Uterus (tissue), 4 donors: Measurements from ENCODE around the gene SNURF. TPM values are rescaled to one million over a fixed set of nuclear protein-coding genes. Genes with fewer than 3 reads are reported as not detected.
"Not testable (repeated sequence)": the region's sequence is repeated elsewhere in the genome, so short reads cannot be mapped to it uniquely, and the experiment has no call there.

ENCODE experiments used
- DNase-seq, 2 donors: peaks; one replicate each; pipeline ENCODE4 v3.0.0-alpha.2; 2019 to 2020
- H3K27ac ChIP-seq, 2 donors: fragments of 200-600 bp; sonication (generic); 1 replicate in 1 of 2; 2 replicates in 1 of 2; pipeline ENCODE4 v1.5.1; 2016 to 2018
- H3K27me3 ChIP-seq, 2 donors: fragments of 200-600 bp; sonication (generic); one replicate each; pipeline ENCODE4 v1.5.1; 2018 to 2019; ENCODE audit warnings: control low read depth in 1 of 2
- H3K36me3 ChIP-seq, 2 donors: fragments of 200-600 bp; sonication (generic); one replicate each; pipeline ENCODE4 v1.5.1; 2019; ENCODE audit warnings: control low read depth in 1 of 2
- H3K4me1 ChIP-seq, 2 donors: fragments of 200-600 bp; sonication (generic); one replicate each; pipeline ENCODE4 v1.5.1; 2018 to 2019; ENCODE audit warnings: control low read depth in 1 of 2
- H3K4me3 ChIP-seq, 2 donors: fragments of 200-600 bp; sonication (generic); 1 replicate in 1 of 2; 2 replicates in 1 of 2; pipeline ENCODE4 v1.5.1; 2018 to 2019; ENCODE audit warnings: mild to moderate bottlenecking in 1 of 2
- H3K9me3 ChIP-seq, 2 donors: fragments of 200-600 bp; sonication (generic); one replicate each; pipeline ENCODE4 v1.5.1; 2019; ENCODE audit warnings: control low read depth in 1 of 2
- POLR2A ChIP-seq, 2 donors: fragments of 450-650 bp; IDR thresholded peaks; one replicate each; pipeline ENCODE4 v1.6.1; 2016; ENCODE audit warnings: antibody characterized with exemption in 2 of 2, mild to moderate bottlenecking in 1 of 2, moderate library complexity in 1 of 2
- intact Hi-C: fragments of 100-400 bp; cut with DNase I; formaldehyde crosslinking; loops from one replicate; pipeline ENCODE4 v1.15.1; 2023; ENCODE audit warnings: low total_unique reads
- total RNA-seq, 4 donors: library from RNA; depleted of rRNA in 3 of 4; stranded (reverse); fragments of >200 nt in 3 of 4; gene quantifications; one replicate each; pipeline versions ENCODE4 v1.1.0 to v1.2.4, GENCODE V29; 2014 to 2023
- TF ChIP-seq, protein P1 (sequence below), 4 experiments: fragments of 200-600 bp in 2 of 4; fragments of 450-650 bp in 2 of 4; sonication (generic) in 2 of 4; IDR thresholded peaks; one replicate each; pipeline ENCODE4 v1.5.1; 2016 to 2019; ENCODE audit warnings: antibody characterized with exemption in 4 of 4, mild to moderate bottlenecking in 2 of 4, moderate library complexity in 1 of 4
- donor health status: DM: yes; HTN: yes; CAD: no.

SNURF gene
- total RNA-seq, 4 donors from 2014 or later, result 1.5 to 23.2 (median 22.0) TPM

DNA sequence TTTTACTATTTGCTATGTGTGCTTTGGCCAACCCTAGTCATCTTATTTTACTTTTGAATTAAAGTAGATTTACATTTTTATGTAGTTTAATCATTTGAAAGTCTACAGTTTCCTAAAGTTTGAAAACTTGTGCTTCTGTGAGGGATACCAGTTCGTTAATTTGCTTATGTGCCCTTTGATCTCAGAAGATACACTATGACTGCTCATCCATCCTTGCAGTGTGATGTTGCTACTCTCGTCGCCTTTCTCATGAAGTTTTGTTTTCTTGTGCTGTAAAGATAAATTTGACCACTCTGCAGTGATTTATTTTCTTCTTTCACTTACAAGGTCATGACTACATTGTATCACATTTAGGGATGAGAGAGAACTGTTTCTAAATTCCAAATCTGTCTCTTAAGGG, 16.3 kb downstream of the SNURF start:
- H3K9me3 ChIP-seq, result peaks cover 0 to 3% of the 10 kb centered on the region in 2 donors
- H3K27ac ChIP-seq, result no peak overlapping the region
- TF ChIP-seq, protein P1, sequence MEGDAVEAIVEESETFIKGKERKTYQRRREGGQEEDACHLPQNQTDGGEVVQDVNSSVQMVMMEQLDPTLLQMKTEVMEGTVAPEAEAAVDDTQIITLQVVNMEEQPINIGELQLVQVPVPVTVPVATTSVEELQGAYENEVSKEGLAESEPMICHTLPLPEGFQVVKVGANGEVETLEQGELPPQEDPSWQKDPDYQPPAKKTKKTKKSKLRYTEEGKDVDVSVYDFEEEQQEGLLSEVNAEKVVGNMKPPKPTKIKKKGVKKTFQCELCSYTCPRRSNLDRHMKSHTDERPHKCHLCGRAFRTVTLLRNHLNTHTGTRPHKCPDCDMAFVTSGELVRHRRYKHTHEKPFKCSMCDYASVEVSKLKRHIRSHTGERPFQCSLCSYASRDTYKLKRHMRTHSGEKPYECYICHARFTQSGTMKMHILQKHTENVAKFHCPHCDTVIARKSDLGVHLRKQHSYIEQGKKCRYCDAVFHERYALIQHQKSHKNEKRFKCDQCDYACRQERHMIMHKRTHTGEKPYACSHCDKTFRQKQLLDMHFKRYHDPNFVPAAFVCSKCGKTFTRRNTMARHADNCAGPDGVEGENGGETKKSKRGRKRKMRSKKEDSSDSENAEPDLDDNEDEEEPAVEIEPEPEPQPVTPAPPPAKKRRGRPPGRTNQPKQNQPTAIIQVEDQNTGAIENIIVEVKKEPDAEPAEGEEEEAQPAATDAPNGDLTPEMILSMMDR (IDR thresholded peaks at IDR 0.05), result no peak
- no peak for TF ChIP-seq POLR2A (IDR thresholded peaks at IDR 0.05)
- no peaks in the 10 kb centered on the region for H3K4me1 ChIP-seq
- no peak for DNase-seq
- intact Hi-C loops, result no loop called here
- H3K36me3 ChIP-seq, result no peaks in the 10 kb centered on the region
- no peaks in the 10 kb centered on the region for H3K27me3 ChIP-seq
- H3K4me3 ChIP-seq, result no peak overlapping the region

DNA sequence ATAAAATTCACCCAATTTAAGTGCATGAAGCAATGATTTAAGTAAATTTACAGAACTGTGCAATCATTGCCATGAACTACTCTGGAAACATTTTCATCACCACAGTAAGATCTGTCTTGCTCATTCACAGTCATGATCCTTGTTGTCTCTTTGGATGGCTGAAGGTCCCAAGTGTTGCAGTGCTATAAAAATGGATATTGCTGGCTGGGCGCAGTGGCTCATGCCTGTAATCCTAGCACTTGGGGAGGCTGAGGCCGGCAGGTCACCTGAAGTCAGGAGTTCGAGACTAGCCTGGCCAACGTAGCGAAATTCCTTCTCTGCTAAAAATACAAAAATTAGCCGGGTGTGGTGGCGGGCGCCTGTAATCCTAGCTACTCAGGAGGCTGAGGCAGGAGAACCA, 17.0 kb downstream of the SNURF start:
- H3K9me3 ChIP-seq, result peaks cover 0 to 3% of the 10 kb centered on the region in 2 donors
- no peak overlapping the region for H3K4me3 ChIP-seq
- no peaks in the 10 kb centered on the region for H3K4me1 ChIP-seq
- intact Hi-C loops, result no loop called here
- no peak for TF ChIP-seq POLR2A (IDR thresholded peaks at IDR 0.05)
- TF ChIP-seq, protein P1 (IDR thresholded peaks at IDR 0.05), result no peak
- H3K27me3 ChIP-seq, result no peaks in the 10 kb centered on the region
- no peak for DNase-seq
- H3K36me3 ChIP-seq, result no peaks in the 10 kb centered on the region
- no peak overlapping the region for H3K27ac ChIP-seq

DNA sequence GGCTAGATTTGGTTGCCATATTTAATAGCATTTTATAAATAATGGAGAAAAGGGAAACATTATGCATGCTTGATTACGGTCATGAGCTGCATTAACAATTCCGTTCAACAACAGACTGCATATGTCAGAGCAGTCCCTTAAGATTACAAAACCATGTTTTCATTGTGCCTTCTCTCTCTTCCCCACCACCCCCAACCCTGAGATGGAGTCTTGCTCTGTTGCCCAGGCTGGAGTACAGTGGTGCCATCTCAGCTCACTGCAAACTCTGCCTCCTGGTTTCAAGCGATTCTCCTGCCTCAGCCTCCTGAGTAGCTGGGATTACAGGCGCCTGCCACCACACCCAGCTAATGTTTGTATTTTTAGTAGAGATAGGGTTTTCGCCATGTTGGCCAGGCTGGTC, 17.9 kb downstream of the SNURF start:
- intact Hi-C loops, DNase-seq, H3K27ac ChIP-seq, H3K4me1 ChIP-seq, H3K9me3 ChIP-seq, H3K36me3 ChIP-seq, H3K27me3 ChIP-seq, H3K4me3 ChIP-seq: not testable (repeated sequence)

DNA sequence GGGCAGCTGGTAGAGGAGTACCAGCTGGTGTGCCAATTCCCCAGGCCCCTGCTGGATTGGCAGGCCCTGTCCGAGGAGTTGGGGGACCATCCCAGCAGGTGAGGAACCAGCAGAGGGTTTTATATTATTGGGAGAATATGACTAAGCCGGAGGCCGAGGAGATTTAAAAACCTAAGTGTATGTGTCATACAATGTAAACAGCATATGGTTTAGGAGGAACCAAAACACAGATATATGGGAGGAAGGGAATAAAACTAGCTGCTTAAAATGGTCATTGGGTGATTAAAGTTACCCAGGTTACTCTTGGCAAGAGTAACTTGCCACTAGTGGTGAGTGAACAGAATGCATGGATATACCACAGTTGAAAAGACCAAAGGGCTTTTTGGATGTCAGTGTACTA, 22.1 kb downstream of the SNURF start:
- Histone ChIP-seq H3K4me3 (no peak overlapping the region), H3K27ac (no peak overlapping the region), H3K4me1 (no peaks in the 10 kb centered on the region), H3K27me3 (no peaks in the 10 kb centered on the region), H3K36me3 (no peaks in the 10 kb centered on the region), H3K9me3 (no peaks in the 10 kb centered on the region)
- TF ChIP-seq, protein P1 (IDR thresholded peaks at IDR 0.05), result no peak
- no peak for TF ChIP-seq POLR2A (IDR thresholded peaks at IDR 0.05)
- DNase-seq, result no peak
- intact Hi-C loops, result no loop called here

DNA sequence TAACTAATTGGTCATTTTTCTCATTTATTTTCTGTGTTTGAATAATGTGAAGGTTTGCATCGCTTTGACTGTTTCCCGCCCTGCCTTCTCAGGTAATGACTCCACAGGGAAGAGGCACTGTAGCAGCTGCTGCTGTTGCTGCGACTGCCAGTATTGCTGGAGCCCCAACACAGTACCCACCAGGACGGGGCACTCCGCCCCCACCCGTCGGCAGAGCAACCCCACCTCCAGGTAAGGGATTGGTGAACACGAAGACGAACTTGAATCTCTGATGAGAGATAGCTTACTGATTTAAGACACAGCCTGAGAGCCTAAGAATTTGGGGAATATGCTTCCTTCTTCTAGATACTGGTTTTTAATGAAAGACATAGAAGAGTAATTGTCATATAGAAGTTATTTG, 22.9 kb downstream of the SNURF start:
- DNase-seq, result no peak
- TF ChIP-seq, protein P1 (IDR thresholded peaks at IDR 0.05), result no peak
- TF ChIP-seq POLR2A (IDR thresholded peaks at IDR 0.05), result no peak
- Histone ChIP-seq H3K36me3 (no peaks in the 10 kb centered on the region), H3K4me1 (no peaks in the 10 kb centered on the region), H3K9me3 (no peaks in the 10 kb centered on the region), H3K27ac (no peak overlapping the region), H3K4me3 (no peak overlapping the region), H3K27me3 (no peaks in the 10 kb centered on the region)
- intact Hi-C loops, result no loop called here

DNA sequence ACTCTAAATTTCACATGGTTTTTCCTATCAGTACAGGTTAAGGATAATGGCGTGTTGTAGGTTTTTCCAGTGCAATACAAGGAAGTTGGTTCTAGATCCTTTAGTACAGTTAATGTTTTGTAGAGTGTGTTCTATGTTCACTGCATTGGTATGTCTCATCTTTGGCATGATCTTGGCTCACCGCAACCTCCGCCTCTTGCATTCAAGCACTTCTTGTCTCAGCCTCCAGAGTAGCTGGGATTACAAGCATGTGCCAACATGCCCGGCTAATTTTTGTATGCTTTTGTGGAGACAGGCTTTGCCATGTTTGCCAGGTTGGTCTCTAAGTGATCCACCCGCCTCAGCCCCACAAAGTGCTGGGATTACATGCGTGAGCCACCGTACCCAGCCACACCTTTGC, 30.4 kb downstream of the SNURF start:
- intact Hi-C loops, result no loop called here
- Histone ChIP-seq H3K9me3 (peaks cover 0 to 20% of the 10 kb centered on the region in 2 donors), H3K4me1 (no peaks in the 10 kb centered on the region), H3K4me3 (no peak overlapping the region), H3K36me3 (no peaks in the 10 kb centered on the region), H3K27ac (no peak overlapping the region), H3K27me3 (no peaks in the 10 kb centered on the region)
- DNase-seq, result no peak
- TF ChIP-seq, protein P1 (IDR thresholded peaks at IDR 0.05), result no peak
- TF ChIP-seq POLR2A (IDR thresholded peaks at IDR 0.05), result no peak
